ENCODE results near the gene PLXNA4. TPM values are rescaled to one million over a fixed set of nuclear protein-coding genes. Genes with fewer than 3 reads are reported as not detected.

Gene PLXNA4
- total RNA-seq, 1 donor from 2014 or later: 13.6 TPM

- H3K27me3 Mint-ChIP-seq: peaks cover 7% of the 10 kb centered on the region
- no peak overlapping the region for H3K4me3 Mint-ChIP-seq
- no peaks in the 10 kb centered on the region for H3K9me3 Mint-ChIP-seq
- H3K4me1 Mint-ChIP-seq (ENCODE audit: unreplicated experiment): peaks cover 34% of the 10 kb centered on the region
- DNase-seq (ENCODE audit: extremely low spot score, unreplicated experiment): no peak
- no peak for TF ChIP-seq CTCF (conservative IDR thresholded peaks at IDR 0.05)
- H3K36me3 Mint-ChIP-seq: peaks cover 2% of the 10 kb centered on the region
- H3K27ac Mint-ChIP-seq: no peak overlapping the region
Measured at GRCh38 chr7:132255115-132255797, 321.0 kb downstream of the PLXNA4 start.

- no peaks in the 10 kb centered on the region for H3K36me3 Mint-ChIP-seq
- no peak overlapping the region for H3K4me3 Mint-ChIP-seq
- H3K4me1 Mint-ChIP-seq (ENCODE audit: unreplicated experiment): peaks cover 38% of the 10 kb centered on the region
- no peak for DNase-seq (ENCODE audit: extremely low spot score, unreplicated experiment)
- TF ChIP-seq CTCF (conservative IDR thresholded peaks at IDR 0.05): no peak
- no peaks in the 10 kb centered on the region for H3K9me3 Mint-ChIP-seq
- no peaks in the 10 kb centered on the region for H3K27me3 Mint-ChIP-seq
- H3K27ac Mint-ChIP-seq: no peak overlapping the region
Measured at GRCh38 chr7:132254455-132254854, 321.8 kb downstream of the PLXNA4 start.

- Mint-ChIP-seq H3K4me3 (no peak overlapping the region), H3K27ac (no peak overlapping the region), H3K9me3 (no peaks in the 10 kb centered on the region), H3K4me1 (ENCODE audit: unreplicated experiment) (peaks cover 38% of the 10 kb centered on the region), H3K36me3 (no peaks in the 10 kb centered on the region), H3K27me3 (peaks cover 4% of the 10 kb centered on the region)
- DNase-seq (ENCODE audit: extremely low spot score, unreplicated experiment): no peak
- no peak for TF ChIP-seq CTCF (conservative IDR thresholded peaks at IDR 0.05)
Measured at GRCh38 chr7:132252793-132253100, 323.5 kb downstream of the PLXNA4 start.

GRCh38 chr7:132251327-132251659, 325.0 kb downstream of the PLXNA4 start:
- TF ChIP-seq CTCF (conservative IDR thresholded peaks at IDR 0.05): no peak
- peak overlapping the region; percentile 89 for H3K27ac Mint-ChIP-seq
- DNase-seq (ENCODE audit: extremely low spot score, unreplicated experiment): no peak
- H3K4me1 Mint-ChIP-seq (ENCODE audit: unreplicated experiment): peaks cover 36% of the 10 kb centered on the region
- peaks cover 4% of the 10 kb centered on the region for H3K27me3 Mint-ChIP-seq
- H3K4me3 Mint-ChIP-seq: no peak overlapping the region
- H3K36me3 Mint-ChIP-seq: no peaks in the 10 kb centered on the region
- no peaks in the 10 kb centered on the region for H3K9me3 Mint-ChIP-seq

- no peak for TF ChIP-seq CTCF (conservative IDR thresholded peaks at IDR 0.05)
- peak overlapping the region; percentile 89 for H3K27ac Mint-ChIP-seq
- peaks cover 30% of the 10 kb centered on the region for H3K4me1 Mint-ChIP-seq (ENCODE audit: unreplicated experiment)
- H3K36me3 Mint-ChIP-seq: no peaks in the 10 kb centered on the region
- H3K9me3 Mint-ChIP-seq: no peaks in the 10 kb centered on the region
- H3K4me3 Mint-ChIP-seq: peak overlapping the region; percentile 20
- H3K27me3 Mint-ChIP-seq: peaks cover 4% of the 10 kb centered on the region
- no peak for DNase-seq (ENCODE audit: extremely low spot score, unreplicated experiment)
Measured at GRCh38 chr7:132250480-132251326, 325.6 kb downstream of the PLXNA4 start.

All from type B pancreatic cell (in vitro differentiated cells).